Left renal pelvis (tissue), 4 donors: ENCODE measurements around the gene INTS3. TPM values are rescaled to one million over a fixed set of nuclear protein-coding genes. Genes with fewer than 3 reads are reported as not detected.
A peak's percentile ranks its signal among the peaks of the same experiment; 100 is the strongest.
"Not testable (repeated sequence)": the region's sequence is repeated elsewhere in the genome, so short reads cannot be mapped to it uniquely, and the experiment has no call there.

Experiments
- DNase-seq, 4 donors: peaks; one replicate each; pipeline ENCODE4 v3.0.0-alpha.2; 2013; ENCODE audit warnings: low read depth in 4 of 4, low spot score in 3 of 4
- polyA plus RNA-seq, 4 donors: library from polyadenylated mRNA; unstranded; fragments of 120-200 nt; gene quantifications; one replicate each; pipeline ENCODE4 v1.2.1, GENCODE V29; 2013; ENCODE audit not compliant: insufficient read length in 4 of 4

Gene INTS3
- polyA plus RNA-seq, 4 donors = 71.4 to 144 (median 105) TPM

DNA sequence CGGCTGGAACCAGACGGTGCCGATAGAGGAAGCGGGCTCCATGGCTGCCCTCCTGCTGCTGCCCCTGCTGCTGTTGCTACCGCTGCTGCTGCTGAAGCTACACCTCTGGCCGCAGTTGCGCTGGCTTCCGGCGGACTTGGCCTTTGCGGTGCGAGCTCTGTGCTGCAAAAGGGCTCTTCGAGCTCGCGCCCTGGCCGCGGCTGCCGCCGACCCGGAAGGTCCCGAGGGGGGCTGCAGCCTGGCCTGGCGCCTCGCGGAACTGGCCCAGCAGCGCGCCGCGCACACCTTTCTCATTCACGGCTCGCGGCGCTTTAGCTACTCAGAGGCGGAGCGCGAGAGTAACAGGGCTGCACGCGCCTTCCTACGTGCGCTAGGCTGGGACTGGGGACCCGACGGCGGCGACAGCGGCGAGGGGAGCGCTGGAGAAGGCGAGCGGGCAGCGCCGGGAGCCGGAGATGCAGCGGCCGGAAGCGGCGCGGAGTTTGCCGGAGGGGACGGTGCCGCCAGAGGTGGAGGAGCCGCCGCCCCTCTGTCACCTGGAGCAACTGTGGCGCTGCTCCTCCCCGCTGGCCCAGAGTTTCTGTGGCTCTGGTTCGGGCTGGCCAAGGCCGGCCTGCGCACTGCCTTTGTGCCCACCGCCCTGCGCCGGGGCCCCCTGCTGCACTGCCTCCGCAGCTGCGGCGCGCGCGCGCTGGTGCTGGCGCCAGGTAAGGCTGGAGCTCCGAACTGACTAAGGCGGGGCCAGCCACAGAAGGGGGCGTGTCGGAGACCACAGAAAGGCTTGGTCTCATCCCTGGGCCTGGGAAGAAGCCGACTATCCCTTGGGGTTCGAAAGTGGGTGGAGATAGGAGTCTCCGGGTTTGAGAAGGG lies 47.8 kb downstream of the INTS3 start:
- DNase-seq = peak in 1 of 4 donors; percentile 57

GRCh38 chr1:153776352-153776751 lies 48.5 kb downstream of the INTS3 start:
- DNase-seq = no peak

GRCh38 chr1:153776845-153777370 lies 49.1 kb downstream of the INTS3 start:
- no peak for DNase-seq

DNA sequence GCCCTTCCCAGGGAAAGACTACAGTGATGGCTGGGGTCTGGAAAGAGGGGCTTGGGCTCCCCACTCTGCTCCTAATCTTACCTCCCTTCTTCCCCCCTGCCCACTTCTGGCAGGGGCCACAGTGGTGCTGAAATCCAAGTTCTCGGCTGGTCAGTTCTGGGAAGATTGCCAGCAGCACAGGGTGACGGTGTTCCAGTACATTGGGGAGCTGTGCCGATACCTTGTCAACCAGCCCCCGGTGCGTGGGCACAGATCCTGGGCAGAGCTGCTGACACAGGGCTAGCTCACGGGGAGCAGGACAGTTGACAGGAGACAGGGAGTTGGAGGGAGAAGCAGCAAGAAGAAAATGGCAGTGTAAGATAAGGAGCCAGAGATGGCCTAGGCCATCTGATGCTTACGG lies 49.8 kb downstream of the INTS3 start:
- DNase-seq = no peak

DNA sequence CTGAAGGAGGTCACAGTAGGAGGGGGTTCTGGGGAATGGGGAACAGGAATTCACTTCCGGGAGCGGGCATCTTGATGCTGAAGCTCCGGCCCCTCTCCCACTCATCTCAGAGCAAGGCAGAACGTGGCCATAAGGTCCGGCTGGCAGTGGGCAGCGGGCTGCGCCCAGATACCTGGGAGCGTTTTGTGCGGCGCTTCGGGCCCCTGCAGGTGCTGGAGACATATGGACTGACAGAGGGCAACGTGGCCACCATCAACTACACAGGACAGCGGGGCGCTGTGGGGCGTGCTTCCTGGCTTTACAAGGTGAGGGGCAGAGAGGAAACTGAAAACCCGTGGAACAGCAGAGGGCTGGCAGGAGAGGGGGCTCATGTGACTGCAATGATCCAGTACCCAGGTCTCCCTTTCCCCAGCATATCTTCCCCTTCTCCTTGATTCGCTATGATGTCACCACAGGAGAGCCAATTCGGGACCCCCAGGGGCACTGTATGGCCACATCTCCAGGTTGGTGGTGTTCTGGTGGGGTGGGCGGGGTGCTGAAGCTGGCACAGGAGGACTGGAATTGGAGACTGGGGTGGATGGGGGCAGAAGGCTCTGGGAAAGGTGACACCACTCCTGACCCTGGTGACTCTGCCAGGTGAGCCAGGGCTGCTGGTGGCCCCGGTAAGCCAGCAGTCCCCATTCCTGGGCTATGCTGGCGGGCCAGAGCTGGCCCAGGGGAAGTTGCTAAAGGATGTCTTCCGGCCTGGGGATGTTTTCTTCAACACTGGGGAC lies 50.4 kb downstream of the INTS3 start:
- DNase-seq = no peak

GRCh38 chr1:153778824-153779519 lies 51.1 kb downstream of the INTS3 start:
- DNase-seq = no peak

DNA sequence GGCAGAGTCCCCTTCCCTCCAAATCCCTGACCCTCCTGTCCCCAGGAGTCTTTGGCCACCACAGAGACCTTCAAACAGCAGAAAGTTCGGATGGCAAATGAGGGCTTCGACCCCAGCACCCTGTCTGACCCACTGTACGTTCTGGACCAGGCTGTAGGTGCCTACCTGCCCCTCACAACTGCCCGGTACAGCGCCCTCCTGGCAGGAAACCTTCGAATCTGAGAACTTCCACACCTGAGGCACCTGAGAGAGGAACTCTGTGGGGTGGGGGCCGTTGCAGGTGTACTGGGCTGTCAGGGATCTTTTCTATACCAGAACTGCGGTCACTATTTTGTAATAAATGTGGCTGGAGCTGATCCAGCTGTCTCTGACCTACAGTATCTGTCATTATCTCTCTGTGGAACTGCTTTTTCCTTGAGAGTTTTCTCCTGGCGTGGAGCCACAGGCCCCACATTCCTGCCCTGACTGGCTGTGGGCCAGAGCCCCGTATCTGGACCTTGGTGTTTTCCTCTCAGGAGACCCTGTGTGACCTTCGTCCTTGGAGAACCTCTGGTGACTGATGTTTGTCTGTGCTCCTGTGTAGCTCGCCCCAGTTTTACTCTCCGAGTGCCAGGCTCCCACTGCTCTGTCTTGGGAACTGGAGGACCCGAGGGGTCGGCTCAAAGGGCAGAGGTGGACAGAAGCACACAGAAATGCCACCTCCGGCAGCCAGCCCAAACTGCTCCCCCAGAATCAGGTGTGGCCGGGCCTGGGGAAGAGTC lies 52.1 kb downstream of the INTS3 start:
- no peak for DNase-seq

GRCh38 chr1:153780551-153780950 lies 52.7 kb downstream of the INTS3 start:
- no peak for DNase-seq

- DNase-seq = not testable (repeated sequence)
Measured at GRCh38 chr1:153782648-153783047, 54.8 kb downstream of the INTS3 start.

DNA sequence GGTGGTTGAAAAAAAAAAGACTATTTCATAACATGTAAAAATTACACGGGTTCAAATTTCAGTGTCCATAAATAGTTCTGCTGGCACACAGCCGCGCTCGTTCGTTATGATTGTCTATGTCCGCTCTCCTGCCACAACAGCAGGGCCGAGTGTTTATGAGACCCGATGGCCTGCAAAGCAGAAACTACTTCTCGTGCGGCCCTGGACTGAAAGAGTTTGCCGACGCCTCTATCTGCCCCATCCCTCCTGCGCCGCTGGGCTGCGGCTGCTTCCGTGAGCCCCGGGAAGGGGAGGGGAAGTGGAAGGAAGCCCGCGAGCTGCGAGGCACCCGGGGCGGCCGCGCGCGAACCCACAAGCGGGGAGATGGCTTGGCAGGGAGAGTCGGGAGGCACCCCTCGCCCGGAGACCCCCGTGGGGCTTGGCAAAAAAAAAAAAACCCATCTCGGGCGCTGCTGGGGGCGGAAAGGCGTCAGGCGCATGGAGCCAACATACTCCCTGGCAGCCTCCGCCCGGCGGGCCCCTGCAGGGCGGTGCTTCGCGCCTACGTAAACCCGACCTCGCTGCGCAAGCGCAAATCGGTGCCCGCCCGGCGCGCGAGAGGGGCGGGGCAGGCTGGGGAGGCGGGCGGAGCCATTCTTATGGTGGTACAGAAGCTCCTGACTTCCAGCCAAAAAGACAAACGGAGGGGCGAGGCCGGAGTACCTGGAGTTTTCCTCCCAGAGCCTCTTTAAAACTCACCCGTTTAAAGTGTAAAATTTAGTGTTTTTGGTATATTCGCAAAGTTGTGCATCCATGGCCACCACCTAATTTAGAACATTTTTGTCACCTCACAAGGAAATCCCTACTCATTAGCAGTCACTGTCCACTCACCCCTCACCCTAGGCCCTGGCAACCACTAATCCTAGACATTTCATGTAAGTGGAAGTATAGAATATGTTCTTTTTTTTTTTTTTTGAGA lies 55.7 kb downstream of the INTS3 start:
- DNase-seq = peak; percentile 77 to 86 (median 82)

- DNase-seq = no peak
Measured at GRCh38 chr1:153786038-153786790, 58.4 kb downstream of the INTS3 start.

- no peak for DNase-seq
Measured at GRCh38 chr1:153789478-153790034, 61.7 kb downstream of the INTS3 start.

DNA sequence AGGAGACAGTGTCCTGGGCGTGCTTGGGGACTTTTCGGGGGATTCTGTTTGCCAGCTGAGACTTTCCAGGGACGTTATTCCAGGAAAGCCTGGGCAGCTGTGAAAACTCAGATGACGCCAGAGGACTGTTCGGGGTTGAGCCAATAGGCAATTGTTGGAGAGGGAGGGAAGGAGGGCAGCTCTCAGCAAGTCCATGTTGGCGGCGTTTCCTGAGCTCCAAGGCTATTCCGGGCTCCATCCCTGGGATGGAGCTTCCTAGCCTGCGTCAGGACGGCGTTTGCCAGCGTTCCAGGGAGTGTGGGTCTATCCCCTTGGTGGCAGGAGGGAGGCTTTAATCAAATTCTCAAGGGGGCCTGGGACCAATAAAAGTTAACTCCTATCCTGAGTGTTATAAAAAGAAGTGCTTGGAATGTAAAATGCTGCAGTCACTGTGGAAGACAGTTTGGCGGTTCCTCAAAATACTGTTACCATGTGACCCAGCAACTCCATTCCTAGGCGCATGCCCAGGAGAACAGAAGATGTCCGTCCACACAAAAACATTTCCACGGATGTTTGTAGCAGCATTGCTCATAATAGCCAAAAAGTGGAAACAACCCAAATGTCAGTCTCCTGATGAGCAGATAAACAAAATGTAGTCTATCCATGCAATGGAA lies 62.6 kb downstream of the INTS3 start:
- DNase-seq = peak; percentile 66 to 84 (median 76)

- no peak for DNase-seq
Measured at GRCh38 chr1:153790966-153791647, 63.3 kb downstream of the INTS3 start.

DNA sequence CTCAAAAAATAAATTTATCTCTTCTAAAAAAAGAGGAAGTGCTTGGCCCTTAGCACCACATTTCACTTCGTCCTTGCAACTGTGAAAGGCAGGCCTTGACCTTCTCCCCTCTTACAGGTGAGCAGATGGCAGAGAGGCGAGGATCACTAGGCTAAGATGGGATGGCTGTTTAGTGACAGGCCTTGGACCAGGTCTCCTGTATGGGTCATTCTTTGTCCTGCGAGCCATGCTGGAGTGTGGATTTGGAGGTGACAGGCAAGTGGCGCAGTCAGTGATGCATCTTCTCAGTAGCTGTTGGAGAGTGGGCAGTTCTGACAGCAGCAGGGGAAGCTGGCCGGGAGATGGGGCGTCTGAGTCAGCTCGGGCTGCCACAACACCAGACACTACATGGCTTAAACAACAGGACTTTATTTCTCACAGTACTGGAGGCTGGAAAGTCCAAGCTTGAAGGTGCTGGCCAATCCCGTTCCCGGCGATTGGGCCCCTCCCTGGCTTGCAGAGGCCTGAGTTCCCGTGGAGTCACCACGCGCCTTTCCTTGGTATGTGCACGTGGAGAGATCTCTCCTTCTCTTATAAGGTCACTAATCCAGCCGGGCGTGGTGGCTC lies 63.9 kb downstream of the INTS3 start:
- DNase-seq = no peak

DNA sequence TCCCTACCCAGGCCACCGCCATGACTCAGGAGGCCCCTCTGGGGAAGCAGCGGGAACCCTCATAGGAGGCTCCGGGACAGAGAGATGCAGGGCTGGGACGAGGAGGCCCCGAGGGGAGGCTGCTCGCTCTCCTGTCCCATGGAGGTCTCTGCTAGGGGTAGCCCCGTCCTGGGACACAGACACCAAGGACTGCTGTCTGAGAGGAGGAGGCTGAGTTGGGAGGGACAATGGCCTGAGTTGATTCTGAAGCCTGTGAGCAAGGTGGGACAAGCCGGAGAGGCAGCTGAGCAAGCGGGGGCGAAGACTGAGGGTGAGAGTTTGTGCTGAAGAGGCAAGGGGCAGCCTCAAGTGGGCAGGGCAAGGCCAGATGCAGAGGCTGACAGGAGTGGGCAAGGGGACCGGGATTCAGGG lies 64.8 kb downstream of the INTS3 start:
- DNase-seq = no peak
